HepG2 (cell line): ENCODE results near the gene FAM83C.

Experiments
- ARHGAP35 ChIP-seq: sonication (generic); formaldehyde crosslinking; IDR thresholded peaks from 2 replicates; pipeline ENCODE4 v1.9.0; 2022; ENCODE audit warnings: mild to moderate bottlenecking, inconsistent platforms, moderate library complexity, missing genetic modification reagents, borderline replicate concordance
- HIVEP1 ChIP-seq: sonication (generic); formaldehyde crosslinking; IDR thresholded peaks from 2 replicates; pipeline ENCODE4 v1.4.0; 2020; ENCODE audit warnings: mild to moderate bottlenecking, missing genetic modification reagents
- MAF1 ChIP-seq: sonication (generic); formaldehyde crosslinking; IDR thresholded peaks from 2 replicates; pipeline ENCODE4 v1.5.0; 2020; ENCODE audit warnings: missing genetic modification reagents, borderline replicate concordance
- RBFOX2 ChIP-seq: fragments of 200-400 bp; formaldehyde crosslinking; IDR thresholded peaks from 2 replicates; pipeline ENCODE4 v1.6.1; 2017; ENCODE audit warnings: low read depth, mild to moderate bottlenecking, low read length
- SATB2 ChIP-seq: sonication (generic); formaldehyde crosslinking; IDR thresholded peaks from 2 replicates; pipeline ENCODE4 v1.5.0; 2020; ENCODE audit warnings: missing genetic modification reagents
- SMC3 ChIP-seq: IDR thresholded peaks from 2 replicates; pipeline ENCODE4 v1.6.1; 2011; ENCODE audit warnings: low read length, improper control_type of control experiment
- ZNF337 ChIP-seq: sonication (generic); formaldehyde crosslinking; IDR thresholded peaks from 2 replicates; pipeline ENCODE4 v1.5.1; 2020; ENCODE audit warnings: missing genetic modification reagents, low read depth, mild to moderate bottlenecking, borderline replicate concordance
- ZNF354B ChIP-seq: sonication (generic); formaldehyde crosslinking; IDR thresholded peaks from 2 replicates; pipeline ENCODE4 v1.8.0; 2022; ENCODE audit warnings: mild to moderate bottlenecking, missing genetic modification reagents

DNA sequence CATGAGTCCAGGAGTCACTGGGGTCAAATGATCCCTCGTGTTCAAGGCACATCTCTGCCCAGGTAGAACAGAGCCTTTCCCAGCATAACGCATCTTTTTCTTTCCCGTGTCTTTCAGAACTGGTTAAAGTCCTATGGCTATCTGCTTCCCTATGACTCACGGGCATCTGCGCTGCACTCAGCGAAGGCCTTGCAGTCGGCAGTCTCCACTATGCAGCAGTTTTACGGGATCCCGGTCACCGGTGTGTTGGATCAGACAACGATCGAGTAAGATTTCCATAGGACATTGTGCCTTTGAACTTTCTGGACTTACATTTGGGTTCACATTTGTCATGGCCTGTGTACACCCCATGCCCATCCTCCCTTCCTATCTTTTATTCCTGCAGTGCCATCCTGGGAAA is 45.5 kb downstream of the FAM83C start:
- TF ChIP-seq MAF1 (CRISPR knock-in tag), result no peak
- TF ChIP-seq ARHGAP35 (CRISPR knock-in tag), result no peak
- no peak for TF ChIP-seq RBFOX2
- TF ChIP-seq SATB2 (CRISPR knock-in tag), result no peak
- no peak for TF ChIP-seq SMC3
- TF ChIP-seq HIVEP1 (CRISPR knock-in tag), result no peak
- TF ChIP-seq ZNF354B, result no peak
- TF ChIP-seq ZNF337, result no peak
